Right ventricle myocardium superior (tissue), 1 donor: ENCODE results near the gene CHRM1. TPM values are rescaled to one million over a fixed set of nuclear protein-coding genes. Genes with fewer than 3 reads are reported as not detected.

Experiments used
- ATAC-seq: fragments of 200-7000 bp; cut with Tn5 transposase; one replicate; pipeline ENCODE4 v1.9.1; 2020; ENCODE audit warnings: mild to moderate bottlenecking; ENCODE audit not compliant: poor library complexity
- DNase-seq: peaks from one replicate; pipeline ENCODE4 v3.0.0-alpha.2; 2020
- intact Hi-C: fragments of 100-400 bp; cut with DNase I; formaldehyde crosslinking; loops from one replicate; pipeline ENCODE4 v1.11.2; 2022
- total RNA-seq: library from RNA; stranded (reverse); fragmentation: NEBNext Ultra II Directional; extraction: Animal tissue kit (Norgen Biotek cat#: 25700); gene quantifications from one replicate; pipeline ENCODE4 v1.2.1, GENCODE V29; 2021
- donor health status: DM: no; HTN: yes; CAD: no; lungs with severe emphysema.

CHRM1 gene
- total RNA-seq, 1 donor from 2014 or later: not detected

DNA sequence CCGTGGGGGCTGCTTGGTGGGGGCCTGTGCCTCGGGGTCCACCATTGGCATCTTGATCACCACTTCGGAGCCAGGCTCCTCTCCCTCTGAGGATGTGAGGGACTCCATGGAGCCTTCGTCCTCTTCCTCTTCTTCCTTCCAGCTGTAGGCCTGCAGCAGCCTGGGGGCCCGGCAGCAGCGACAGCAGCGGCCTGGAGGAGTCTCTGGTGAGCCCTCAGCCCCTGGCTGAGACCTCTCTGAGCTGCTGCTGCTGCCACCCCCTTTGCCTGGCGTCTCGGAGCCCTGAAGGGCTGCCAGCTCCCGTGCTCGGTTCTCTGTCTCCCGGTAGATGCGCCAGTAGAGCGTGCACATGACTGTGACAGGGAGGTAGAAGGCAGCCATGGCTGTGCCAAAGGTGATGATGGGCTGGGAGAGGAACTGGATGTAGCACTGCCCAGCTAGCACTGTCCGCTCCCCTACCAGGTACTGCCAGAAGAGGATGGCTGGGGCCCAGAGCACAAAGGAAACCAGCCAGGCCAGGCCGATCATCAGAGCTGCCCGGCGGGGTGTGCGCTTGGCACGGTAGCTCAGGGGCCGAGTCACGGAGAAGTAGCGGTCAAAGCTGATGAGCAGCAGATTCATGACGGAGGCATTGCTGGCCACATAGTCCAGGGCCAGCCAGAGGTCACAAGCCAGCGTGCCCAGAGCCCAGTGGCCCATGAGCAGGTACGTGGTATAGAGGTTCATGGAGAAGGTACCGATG, 10.9 kb downstream of the CHRM1 start:
- DNase-seq (no peak), ATAC-seq (no peak)
- intact Hi-C loops: no loop called here

DNA sequence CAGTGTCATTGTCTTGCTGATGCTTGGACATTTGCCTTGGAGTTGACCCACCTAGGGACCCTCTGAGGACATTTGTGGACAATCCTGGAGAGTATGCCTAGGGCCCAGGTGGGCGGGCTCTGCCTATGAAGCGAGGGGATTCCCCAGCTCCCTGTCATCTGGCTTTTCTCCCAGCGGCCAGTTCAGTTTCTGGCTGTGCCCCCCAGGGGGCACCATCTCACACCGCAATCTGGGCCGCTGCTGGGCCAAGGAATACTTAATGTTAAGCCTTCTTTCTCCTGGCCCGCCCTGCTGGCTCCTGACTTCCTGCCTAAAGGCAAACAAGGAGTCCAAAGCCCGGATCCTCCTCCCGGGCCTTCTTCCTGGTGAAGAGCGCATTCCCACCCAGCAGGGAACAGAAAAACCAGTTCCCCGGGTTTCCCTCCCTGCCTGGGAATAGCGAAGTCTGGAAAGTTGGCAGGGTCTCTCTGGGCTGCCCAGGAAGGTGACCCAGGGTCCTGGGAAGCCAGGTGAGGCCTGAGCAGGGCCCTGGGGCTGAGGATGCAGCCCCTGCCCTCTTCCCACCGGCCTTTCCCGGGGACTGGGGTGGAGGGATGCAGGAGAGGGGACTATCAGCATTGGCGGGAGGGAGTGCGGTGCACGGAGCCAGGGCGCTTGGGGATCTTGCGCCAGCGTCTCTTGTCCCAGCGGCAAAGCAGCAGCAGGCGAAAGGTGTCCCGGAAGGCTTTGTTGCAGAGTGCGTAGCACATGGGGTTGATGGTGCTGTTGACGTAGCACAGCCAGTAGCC, 11.9 kb downstream of the CHRM1 start:
- ATAC-seq (peak; percentile 49), DNase-seq (peak; percentile 76)
- intact Hi-C loops: loop anchor here (10.0 kb wide), 1 partner anchor 66 kb away; no protein-coding TSS in a partner anchor

DNA sequence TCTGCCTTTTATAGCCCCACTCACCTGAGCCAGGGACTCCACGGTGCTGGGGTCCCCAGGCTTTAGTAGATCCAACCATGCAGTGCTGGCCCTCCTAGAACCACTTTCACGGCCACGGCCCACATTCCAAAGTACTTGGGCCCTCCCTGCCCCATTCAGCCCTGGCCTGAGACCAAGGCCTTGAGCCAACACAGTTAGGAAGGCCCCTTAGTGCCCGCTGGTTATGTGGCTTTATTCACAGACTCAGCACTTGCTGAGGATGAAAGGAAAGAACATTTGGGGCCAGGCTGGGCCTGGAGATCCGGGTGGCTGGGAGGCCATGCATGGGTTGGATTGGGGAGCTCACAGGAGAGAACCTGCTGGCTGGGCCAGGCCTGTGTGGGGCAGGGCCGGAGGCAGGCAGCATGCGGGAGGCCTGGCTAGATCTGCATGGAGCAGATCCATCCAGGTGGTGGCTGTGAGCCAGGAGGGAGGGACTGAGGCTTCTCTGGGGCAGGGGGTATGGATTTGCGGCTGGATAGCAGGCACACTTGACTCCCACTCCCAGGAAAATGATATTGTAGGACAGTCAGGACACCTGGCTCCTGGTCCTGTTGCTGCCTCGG, 12.6 kb downstream of the CHRM1 start:
- intact Hi-C loops: loop anchor here (10.0 kb wide), 1 partner anchor 66 kb away; no protein-coding TSS in a partner anchor
- ATAC-seq (no peak), DNase-seq (no peak)

DNA sequence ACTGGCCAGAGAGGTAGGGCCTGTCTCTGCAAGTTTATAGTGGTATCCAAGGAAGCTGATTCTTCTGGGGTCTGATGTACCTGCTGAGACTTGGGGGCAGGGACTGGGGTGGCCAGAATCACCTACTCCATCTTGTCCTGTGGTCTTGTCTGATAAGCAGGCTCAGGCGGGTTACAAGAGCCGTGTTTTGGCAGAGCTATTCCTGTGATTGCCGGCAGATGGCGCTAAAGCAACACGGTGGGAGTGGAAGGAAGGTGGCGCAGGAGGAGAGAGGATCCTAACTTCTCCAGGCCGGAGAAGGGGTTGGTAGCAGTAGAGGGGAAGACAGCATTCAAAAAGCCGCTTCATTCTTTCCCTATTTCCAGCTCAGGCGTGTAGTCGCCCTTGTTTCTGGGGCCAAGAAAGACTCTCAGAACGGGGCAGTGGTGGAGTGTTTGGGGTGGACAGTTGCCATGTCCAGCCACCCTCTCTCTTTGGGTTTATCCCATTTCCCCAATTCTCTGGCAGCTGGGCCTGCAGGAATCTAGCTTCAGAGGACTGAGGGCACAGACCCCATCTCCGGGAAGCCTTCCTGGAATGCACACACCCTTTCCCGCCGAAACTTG, 15.1 kb downstream of the CHRM1 start:
- ATAC-seq: peak; percentile 91
- intact Hi-C loops: loop anchor here (1.0 to 10.0 kb wide), 2 partner anchors 69 to 118 kb away; no protein-coding TSS in a partner anchor
- peak; percentile 81 for DNase-seq

DNA sequence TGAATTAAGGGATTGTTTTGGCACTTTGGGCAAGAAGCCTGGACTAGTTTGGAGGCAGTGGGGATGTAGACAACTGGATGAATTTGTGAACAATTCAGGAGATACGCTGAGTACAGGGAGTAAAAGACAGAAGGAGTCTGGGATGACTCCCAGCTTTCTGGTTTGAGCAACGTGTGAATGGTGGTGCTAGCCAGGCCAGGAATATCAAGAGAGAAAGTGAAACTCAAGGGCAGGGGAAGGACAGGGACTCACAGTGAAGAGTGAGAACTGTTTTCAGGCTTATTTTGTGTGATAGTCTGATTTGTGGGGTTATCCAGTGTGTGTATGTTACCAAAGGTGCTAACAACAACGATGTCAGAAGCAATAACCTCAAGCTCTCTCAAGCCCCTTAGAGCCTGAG, 15.9 kb downstream of the CHRM1 start:
- intact Hi-C loops: loop anchor here (1.0 to 10.0 kb wide), 2 partner anchors 70 to 119 kb away; no protein-coding TSS in a partner anchor
- ATAC-seq (peak; percentile 50), DNase-seq (no peak)

DNA sequence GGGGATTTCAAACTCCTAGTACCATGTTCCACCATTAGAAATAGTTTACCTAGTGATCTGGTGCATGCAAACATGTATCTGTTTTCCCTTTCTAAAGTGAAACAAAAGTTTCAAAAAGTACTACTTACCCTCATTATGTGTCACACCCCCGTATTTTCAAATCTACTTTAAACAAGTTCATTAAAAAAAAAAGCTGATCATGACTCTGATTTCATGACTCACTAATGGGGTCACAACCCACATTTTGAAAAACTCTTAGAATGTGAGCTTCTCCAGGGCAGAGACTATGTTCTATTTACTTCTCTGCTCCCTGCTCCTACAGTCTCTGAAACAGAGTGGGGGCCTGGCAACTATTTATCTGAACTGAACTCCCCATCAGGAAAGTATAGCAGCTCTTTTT, 18.2 kb downstream of the CHRM1 start:
- no peak for ATAC-seq
- intact Hi-C loops: loop anchor here (10.0 kb wide), 1 partner anchor 72 kb away; no protein-coding TSS in a partner anchor
- DNase-seq: no peak

DNA sequence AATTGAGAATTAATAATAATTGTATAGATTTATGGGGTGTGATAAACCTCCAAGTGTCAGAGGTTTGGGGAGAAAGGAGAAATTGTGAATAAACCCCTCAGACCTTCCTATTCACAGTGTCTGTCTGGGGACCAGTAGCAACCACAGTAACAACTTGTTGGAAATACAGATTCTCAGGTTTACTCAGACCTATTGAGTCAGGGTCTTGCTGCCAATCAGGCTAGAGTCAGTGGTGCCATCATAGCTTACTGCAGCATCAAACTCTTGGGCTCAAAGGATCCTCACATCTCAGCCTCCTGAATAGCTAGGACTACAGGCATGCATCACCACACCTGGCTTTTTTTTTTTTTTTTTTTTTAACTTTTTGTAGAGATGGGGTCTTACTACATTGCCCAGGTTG, 23.1 kb downstream of the CHRM1 start:
- no peak for DNase-seq
- no peak for ATAC-seq
- intact Hi-C loops: no loop called here

DNA sequence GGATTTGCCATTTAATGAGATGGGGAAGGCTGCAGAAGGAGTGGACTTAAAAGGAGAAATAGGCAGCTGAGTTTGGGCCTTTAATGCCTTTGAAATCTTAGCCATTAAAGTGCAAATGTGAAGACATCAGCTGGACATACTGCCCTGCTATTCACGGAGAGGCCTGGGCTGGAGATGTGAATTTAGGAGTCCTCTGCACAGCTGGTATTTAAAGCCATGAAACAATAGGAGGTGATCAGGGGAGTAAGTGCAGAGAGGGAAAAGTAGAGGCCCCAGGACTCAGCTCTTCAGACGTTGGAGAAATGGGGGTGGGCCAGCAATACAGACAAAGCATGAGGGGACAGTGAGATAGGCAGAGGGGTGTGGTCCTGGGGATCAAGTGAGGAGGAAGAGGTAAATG, 23.9 kb downstream of the CHRM1 start:
- DNase-seq (no peak), ATAC-seq (no peak)
- intact Hi-C loops: no loop called here

DNA sequence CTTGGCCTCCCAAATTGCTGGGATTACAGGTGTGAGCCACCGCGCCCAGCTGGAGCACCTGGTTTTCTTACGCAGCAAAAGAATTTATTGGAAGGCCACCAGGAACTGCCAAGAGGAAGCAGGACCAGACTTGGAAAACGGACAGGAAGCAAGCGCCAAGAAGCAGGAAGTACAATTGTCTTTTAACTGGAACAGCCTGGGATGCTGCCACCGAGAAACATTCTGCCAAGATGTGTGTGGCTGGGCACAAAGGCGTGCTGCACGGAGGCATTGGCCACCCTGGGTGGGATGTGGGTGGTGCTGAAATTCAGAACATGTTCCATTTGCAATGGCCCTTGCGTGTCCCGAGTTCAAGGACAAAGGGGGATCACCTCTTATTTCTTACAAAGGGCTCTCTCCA, 25.1 kb downstream of the CHRM1 start:
- intact Hi-C loops: no loop called here
- DNase-seq: peak; percentile 56
- ATAC-seq: no peak

DNA sequence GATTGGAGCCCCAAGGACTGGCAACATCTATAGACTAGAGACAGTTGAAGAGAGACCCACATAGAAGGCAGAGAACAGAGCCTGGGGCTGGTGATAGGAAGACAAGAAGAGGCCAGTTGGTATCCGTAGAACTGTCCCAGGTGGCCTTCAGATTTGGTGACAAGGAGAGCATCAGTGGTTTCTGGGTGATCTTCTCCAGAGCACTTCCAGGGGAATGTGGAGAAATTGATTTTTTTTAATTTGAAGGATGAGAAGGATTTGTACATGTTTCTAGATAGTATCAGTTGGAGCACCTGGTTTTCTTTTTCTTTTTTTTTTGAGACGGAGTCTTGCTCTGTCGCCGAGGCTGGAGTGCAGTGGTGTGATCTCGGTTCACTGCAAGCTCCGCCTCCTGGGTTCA, 25.7 kb downstream of the CHRM1 start:
- ATAC-seq: no peak
- no peak for DNase-seq
- intact Hi-C loops: no loop called here

DNA sequence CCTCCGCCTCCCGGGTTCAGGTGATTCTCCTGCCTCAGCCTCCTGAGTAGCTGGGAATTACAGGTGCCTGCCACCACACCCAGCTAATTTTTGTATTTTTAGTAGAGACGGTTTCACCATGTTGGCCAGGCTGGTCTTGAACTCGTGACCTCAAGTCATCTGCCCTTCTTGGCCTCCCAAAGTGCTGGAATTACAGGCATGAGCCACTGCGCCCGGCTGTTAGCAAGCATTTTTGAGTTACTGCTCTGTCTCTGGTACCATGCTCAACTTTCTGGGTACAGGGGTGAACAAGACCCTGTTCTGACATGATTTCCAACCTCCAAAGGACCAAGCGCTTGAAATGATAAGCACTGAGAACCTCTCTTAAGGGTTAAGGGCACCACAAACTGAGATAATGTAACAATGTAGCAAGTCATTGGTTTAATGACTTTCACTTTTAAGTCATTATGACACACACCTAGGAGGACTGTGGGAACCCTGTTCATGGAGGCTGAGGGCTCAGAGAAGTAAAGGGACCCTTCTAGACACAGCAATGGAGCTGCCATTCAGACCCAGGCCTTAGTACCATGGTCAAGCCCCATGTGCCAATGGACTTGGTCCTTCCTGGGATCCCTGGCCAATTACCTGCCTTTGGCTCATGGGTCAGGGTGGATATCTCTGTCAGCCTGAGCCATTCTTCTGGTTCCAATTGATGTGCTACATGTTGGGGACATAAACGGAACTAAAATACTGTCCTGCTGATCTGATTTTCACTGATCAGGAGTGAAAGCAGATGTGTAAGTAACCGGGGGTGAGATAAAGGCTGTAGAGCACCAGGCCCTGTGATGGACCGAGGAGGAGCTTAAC, 28.9 kb downstream of the CHRM1 start:
- intact Hi-C loops: no loop called here
- DNase-seq (no peak), ATAC-seq (no peak)

DNA sequence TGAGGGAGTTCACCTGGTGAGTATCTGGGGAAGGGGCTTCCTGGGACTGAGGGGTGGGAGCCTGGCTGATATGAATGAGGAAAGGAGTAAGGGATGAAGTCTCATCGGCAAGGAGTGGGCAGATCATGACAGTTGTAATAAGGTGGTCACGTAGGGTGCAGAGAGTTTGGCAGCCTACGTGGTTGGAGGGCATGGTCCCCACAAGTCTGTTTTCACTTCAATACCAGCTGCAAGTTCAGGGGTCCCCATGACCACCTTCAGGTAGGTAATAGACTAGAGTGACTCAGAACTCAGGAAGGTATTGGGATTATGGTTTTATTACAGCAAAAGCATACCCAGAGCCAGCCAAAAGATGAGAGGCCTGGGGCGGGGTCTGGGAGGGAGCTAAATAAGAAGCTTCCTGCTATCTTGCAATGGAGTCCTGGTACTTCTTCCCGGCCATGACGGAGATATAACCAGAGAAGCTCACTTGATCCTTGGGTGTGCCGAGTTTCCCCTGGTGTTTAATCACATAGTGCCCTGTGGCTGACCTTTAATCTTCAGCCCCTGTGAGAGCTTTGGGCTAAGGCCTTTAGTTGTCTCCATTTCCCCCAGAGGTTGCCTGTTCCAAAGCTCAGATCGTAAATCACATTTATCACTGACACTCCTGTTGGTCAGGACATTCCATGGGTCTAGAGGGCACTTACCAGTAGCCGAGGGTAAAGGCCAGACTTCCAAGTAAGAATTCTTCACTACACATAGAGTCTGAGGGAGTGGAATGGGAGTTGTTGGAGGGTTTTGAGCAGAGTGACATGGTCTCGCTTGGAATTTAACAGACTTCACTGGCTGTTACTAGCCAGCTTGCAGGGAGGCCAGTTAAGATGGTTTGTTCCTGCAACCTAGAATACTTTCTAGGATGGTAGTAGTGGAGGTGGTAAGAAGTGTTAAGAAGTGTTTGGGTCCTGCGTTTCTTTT, 31.4 kb downstream of the CHRM1 start:
- DNase-seq (no peak), ATAC-seq (no peak)
- intact Hi-C loops: no loop called here

DNA sequence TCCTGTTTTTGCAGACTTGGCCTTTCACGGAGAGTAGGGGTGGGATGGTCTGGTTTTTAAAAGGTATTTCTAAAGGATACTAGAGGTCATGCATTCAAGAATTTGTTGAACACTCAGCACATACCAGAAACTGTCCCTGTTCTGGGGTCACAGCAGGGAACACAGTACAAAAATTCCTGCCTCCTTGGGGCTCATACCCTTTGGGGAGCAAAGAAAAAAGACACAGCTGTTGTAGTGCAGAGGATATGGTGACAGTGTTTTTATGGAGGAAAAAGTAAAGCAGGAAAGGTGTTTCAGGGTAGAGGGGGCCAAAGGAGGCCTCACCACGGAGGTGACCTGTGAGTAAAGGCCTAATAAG, 32.1 kb downstream of the CHRM1 start:
- intact Hi-C loops: no loop called here
- no peak for ATAC-seq
- DNase-seq: no peak

DNA sequence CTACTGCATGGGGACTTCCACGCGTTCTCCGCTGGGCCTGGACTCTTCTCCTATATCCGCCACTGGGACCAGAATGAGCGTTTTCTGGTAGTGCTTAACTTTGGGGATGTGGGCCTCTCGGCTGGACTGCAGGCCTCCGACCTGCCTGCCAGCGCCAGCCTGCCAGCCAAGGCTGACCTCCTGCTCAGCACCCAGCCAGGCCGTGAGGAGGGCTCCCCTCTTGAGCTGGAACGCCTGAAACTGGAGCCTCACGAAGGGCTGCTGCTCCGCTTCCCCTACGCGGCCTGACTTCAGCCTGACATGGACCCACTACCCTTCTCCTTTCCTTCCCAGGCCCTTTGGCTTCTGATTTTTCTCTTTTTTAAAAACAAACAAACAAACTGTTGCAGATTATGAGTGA, 32.8 kb downstream of the CHRM1 start:
- ATAC-seq: no peak
- no peak for DNase-seq
- intact Hi-C loops: no loop called here

DNA sequence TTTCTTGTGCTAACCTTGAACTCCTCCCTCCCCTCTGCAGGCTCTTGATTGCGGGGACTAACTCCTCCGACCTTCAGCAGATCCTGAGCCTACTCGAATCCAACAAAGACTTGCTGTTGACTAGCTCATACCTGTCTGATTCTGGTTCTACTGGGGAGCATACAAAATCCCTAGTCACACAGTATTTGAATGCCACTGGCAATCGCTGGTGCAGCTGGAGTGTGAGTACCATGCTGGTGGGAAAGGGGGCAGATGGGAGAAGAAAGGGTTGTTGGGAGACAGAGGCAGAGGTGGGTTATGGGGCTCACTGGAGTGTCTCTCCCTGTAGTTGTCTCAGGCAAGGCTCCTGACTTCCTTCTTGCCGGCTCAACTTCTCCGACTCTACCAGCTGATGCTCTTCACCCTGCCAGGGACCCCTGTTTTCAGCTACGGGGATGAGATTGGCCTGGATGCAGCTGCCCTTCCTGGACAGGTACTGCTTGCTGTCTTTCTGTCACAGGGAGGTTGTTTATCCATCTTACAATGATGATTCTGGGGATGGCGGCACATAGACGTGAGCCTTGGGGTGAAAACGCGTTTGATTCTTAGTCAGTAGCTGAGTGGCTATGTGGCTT, 35.9 kb downstream of the CHRM1 start:
- ATAC-seq (no peak), DNase-seq (no peak)
- intact Hi-C loops: no loop called here

DNA sequence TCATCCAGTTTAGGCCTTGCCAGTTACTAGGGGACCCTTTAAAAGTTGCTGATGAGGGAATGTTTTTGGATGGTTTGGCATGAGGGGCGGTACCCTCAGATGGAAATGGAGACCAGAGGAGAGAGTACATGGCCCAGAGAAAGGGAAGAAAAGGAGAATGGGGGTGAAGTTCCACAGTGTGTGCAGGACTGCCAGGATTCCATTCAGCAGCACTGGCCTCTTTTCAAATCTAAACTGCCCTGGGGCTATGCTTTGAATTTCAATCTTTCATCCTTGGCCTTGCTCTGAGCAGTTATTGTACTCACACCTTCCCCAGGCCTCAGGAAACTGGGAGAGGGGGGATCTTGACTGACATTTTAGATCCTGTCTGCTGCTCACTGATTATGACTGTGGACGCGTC, 37.5 kb downstream of the CHRM1 start:
- DNase-seq: no peak
- intact Hi-C loops: no loop called here
- ATAC-seq: no peak
